GM12878 (cell line): ENCODE results near the gene CRAT.

Source experiments
- CTCF ChIP-seq, 3 experiments: IDR thresholded peaks in 2 of 3; conservative IDR thresholded peaks in 1 of 3; 2 replicates each; pipeline ENCODE4 v1.5.1; 2011; ENCODE audit warnings: low read depth in 3 of 3, low read length in 3 of 3, mild to moderate bottlenecking in 3 of 3, control low read depth in 2 of 3, moderate library complexity in 2 of 3, inconsistent platforms in 1 of 3, mixed read lengths in 1 of 3; ENCODE audit not compliant: control insufficient read depth in 2 of 3, insufficient read depth in 1 of 3; ENCODE audit errors: extremely low read depth in 1 of 3
- ESRRA ChIP-seq: IDR thresholded peaks from 2 replicates; pipeline ENCODE4 v1.6.1; 2012; ENCODE audit warnings: mild to moderate bottlenecking, low read length, improper control_type of control experiment
- FOXM1 ChIP-seq: IDR thresholded peaks from 2 replicates; pipeline ENCODE4 v1.6.1; 2012; ENCODE audit warnings: low read depth, mild to moderate bottlenecking, inconsistent platforms, low read length, moderate library complexity
- MAX ChIP-seq: IDR thresholded peaks from 2 replicates; pipeline ENCODE4 v1.6.1; 2012; ENCODE audit warnings: low read depth, low read length, improper control_type of control experiment
- MYC ChIP-seq: IDR thresholded peaks from 2 replicates; pipeline ENCODE4 v1.6.1; 2011; ENCODE audit warnings: mild to moderate bottlenecking, low read length, moderate library complexity, inconsistent platforms; ENCODE audit not compliant: insufficient read depth, insufficient replicate concordance, insufficient read length, severe bottlenecking
- NFYB ChIP-seq: IDR thresholded peaks from 2 replicates; pipeline ENCODE4 v1.6.1; 2011; ENCODE audit warnings: low read depth, mild to moderate bottlenecking, low read length, improper control_type of control experiment, moderate library complexity; ENCODE audit not compliant: insufficient read depth
- POLR2AphosphoS5 ChIP-seq: IDR thresholded peaks from 2 replicates; pipeline ENCODE4 v1.6.1; 2011; ENCODE audit warnings: mild to moderate bottlenecking, low read length, inconsistent platforms
- SPI1 ChIP-seq: IDR thresholded peaks from 2 replicates; pipeline ENCODE4 v1.6.1; 2011; ENCODE audit warnings: low read depth, mild to moderate bottlenecking, low read length, moderate library complexity, borderline replicate concordance; ENCODE audit not compliant: insufficient read depth
- USF1 ChIP-seq: IDR thresholded peaks from 2 replicates; pipeline ENCODE4 v1.6.1; 2011; ENCODE audit warnings: borderline replicate concordance, low read depth, mild to moderate bottlenecking, moderate library complexity, mixed read lengths, low read length; ENCODE audit not compliant: insufficient read depth; ENCODE audit errors: extremely low read length
- ZNF274 ChIP-seq: IDR thresholded peaks from one replicate; pipeline ENCODE4 v1.8.0; 2011; ENCODE audit not compliant: insufficient read length, insufficient read depth
- ZNF687 ChIP-seq: fragments of 450-650 bp; IDR thresholded peaks from 2 replicates; pipeline ENCODE4 v1.6.1; 2017; ENCODE audit warnings: mild to moderate bottlenecking, moderate library complexity
- ZSCAN29 ChIP-seq: fragments of 450-650 bp; IDR thresholded peaks from 2 replicates; pipeline ENCODE4 v1.6.1; 2017; ENCODE audit warnings: mild to moderate bottlenecking, moderate library complexity

GRCh38 chr9:129145316-129145715 is 34.7 kb upstream of the CRAT start:
- TF ChIP-seq ZSCAN29 (no peak), CTCF (IDR thresholded peaks at IDR 0.05 in 2 of 3, conservative IDR thresholded peaks at IDR 0.05 in 1 of 3; ENCODE audit: control insufficient read depth in 2 of 3, extremely low read depth in 1 of 3, insufficient read depth in 1 of 3, low read depth in 3 of 3, low read length in 3 of 3) (no peak), ESRRA (no peak), SPI1 (no peak), POLR2AphosphoS5 (no peak), MYC (no peak), ZNF274 (no peak), NFYB (no peak), FOXM1 (no peak), ZNF687 (no peak), USF1 (no peak), MAX (no peak)
